ENCODE results near the gene ZBTB20.

Gene ZBTB20

DNA sequence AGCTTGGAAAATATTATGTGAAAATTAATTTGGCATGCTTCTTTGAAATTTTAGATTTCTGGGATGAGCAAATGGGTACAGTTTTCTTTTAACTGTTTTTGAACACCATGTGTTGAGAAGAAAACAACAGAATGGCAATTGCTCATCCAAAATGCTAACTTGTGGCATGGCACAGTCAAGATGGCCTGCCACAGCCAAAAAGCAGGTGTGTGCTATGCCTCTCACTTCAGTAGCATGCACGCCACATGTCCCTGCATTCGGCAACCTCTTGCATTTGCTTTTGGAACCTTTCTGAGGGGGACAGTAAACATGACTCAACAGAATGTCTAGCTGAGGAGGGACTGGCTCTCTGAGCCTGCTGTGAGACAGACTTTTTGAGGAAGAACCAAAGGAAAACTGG, 714.8 kb downstream of the ZBTB20 start:
- TF ChIP-seq, protein P1, sequence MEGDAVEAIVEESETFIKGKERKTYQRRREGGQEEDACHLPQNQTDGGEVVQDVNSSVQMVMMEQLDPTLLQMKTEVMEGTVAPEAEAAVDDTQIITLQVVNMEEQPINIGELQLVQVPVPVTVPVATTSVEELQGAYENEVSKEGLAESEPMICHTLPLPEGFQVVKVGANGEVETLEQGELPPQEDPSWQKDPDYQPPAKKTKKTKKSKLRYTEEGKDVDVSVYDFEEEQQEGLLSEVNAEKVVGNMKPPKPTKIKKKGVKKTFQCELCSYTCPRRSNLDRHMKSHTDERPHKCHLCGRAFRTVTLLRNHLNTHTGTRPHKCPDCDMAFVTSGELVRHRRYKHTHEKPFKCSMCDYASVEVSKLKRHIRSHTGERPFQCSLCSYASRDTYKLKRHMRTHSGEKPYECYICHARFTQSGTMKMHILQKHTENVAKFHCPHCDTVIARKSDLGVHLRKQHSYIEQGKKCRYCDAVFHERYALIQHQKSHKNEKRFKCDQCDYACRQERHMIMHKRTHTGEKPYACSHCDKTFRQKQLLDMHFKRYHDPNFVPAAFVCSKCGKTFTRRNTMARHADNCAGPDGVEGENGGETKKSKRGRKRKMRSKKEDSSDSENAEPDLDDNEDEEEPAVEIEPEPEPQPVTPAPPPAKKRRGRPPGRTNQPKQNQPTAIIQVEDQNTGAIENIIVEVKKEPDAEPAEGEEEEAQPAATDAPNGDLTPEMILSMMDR (IDR thresholded peaks at IDR 0.05; ENCODE audit: borderline replicate concordance, extremely low read depth, low read length, poor library complexity, severe bottlenecking), result no peak
- no peak for TF ChIP-seq EZH2 (IDR thresholded peaks at IDR 0.05; ENCODE audit: borderline replicate concordance, low read depth, low read length, severe bottlenecking)
- DNase-seq (no peak), ATAC-seq (ENCODE audit: insufficient read depth, low read depth) (no peak)
- Histone ChIP-seq H3K4me1 (ENCODE audit: insufficient read depth, low read length) (no peaks in the 10 kb centered on the region), H3K79me2 (ENCODE audit: insufficient read depth, low read length) (no peaks in the 10 kb centered on the region), H4K20me1 (ENCODE audit: insufficient read depth, low read length) (no peaks in the 10 kb centered on the region), H3K4me2 (ENCODE audit: insufficient read depth, low read length) (no peak overlapping the region), H3K27ac (ENCODE audit: low read length) (no peak overlapping the region), H3K9me3 (ENCODE audit: insufficient read depth, low read length, severe bottlenecking) (no peaks in the 10 kb centered on the region), H3K4me3 (ENCODE audit: low read depth in 1 of 2, low read length in 2 of 2) (no peak overlapping the region), H3K27me3 (ENCODE audit: insufficient read depth, low read length, poor library complexity) (no peaks in the 10 kb centered on the region), H3K9ac (ENCODE audit: low read depth, low read length) (no peak overlapping the region), H3K36me3 (ENCODE audit: insufficient read depth, low read length) (no peaks in the 10 kb centered on the region), H2AFZ (ENCODE audit: low read depth, low read length) (no peak overlapping the region)

DNA sequence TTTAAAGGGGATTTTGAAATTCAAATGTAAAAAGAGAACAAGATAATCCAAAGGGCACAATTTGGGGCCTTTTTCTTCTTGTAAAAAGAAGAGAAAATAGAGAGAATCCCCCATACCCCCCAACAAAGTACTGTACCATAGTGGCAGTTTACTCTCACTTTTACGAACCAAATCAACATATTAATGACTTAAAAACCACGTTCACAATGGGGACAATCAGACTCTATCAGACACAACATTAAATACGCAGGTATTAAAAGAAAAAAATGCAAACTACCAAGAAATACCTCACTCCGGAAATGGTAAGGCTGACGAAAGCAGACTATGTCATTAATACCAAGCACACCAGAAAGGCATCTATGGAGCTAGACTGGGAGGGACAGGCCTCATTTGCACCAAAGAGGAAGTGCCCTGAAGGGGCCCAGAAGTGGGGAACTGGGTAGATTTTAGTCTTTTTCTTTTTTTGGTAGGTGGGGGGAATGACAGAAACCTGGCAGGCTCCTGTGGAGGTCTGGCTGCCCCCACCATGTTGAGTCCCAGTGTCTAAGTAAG, 719.0 kb downstream of the ZBTB20 start:
- H3K9ac ChIP-seq (ENCODE audit: low read depth, low read length), result no peak overlapping the region
- no peaks in the 10 kb centered on the region for H4K20me1 ChIP-seq (ENCODE audit: insufficient read depth, low read length)

DNA sequence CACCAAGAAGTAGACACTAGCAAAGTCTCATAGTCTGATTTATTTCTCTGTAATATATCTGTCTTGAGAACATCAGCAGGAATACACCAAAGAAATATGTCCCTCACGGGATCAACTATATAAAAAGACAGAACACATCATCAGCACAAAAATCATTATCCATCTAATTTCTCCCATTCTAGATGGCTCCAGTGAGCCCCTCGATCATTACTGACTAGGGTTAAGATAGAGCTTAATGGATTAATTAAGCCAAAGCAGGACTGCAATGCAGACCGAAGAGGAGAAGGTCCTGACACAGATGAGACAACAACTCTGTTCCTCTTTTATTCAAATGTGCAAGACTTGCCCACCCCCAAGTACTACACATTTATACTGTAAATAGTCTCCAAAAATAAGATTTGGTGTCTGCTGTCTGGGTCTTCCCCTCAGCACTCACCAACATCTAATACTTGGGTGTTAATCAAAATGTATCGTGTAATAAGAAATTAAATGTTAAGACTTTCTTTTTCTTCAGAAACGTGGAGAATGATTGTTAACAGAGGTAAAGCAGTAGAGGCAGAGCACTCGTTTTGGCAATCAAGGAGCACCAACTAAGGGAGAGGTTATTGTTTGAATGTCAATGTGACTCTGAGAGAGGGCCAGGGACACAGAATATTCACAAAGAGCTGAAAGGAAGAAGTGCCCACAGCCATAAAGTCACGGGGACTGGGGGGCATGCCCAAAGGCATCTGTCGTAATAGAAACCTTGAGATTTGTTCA, 719.6 kb downstream of the ZBTB20 start:
- no peak overlapping the region for H3K27ac ChIP-seq (ENCODE audit: low read length)
- H3K27me3 ChIP-seq (ENCODE audit: insufficient read depth, low read length, poor library complexity), result no peaks in the 10 kb centered on the region
- H3K4me1 ChIP-seq (ENCODE audit: insufficient read depth, low read length), result no peaks in the 10 kb centered on the region
- H3K79me2 ChIP-seq (ENCODE audit: insufficient read depth, low read length), result no peaks in the 10 kb centered on the region
- H2AFZ ChIP-seq (ENCODE audit: low read depth, low read length), result no peak overlapping the region
- no peaks in the 10 kb centered on the region for H3K9me3 ChIP-seq (ENCODE audit: insufficient read depth, low read length, severe bottlenecking)
- no peak overlapping the region for H3K4me3 ChIP-seq (ENCODE audit: low read depth in 1 of 2, low read length in 2 of 2)
- DNase-seq, result no peak
- no peak overlapping the region for H3K4me2 ChIP-seq (ENCODE audit: insufficient read depth, low read length)
- H3K36me3 ChIP-seq (ENCODE audit: insufficient read depth, low read length), result no peaks in the 10 kb centered on the region
- no peak for ATAC-seq (ENCODE audit: insufficient read depth, low read depth)
- no peak overlapping the region for H3K9ac ChIP-seq (ENCODE audit: low read depth, low read length)
- no peaks in the 10 kb centered on the region for H4K20me1 ChIP-seq (ENCODE audit: insufficient read depth, low read length)
- TF ChIP-seq, protein P1 (IDR thresholded peaks at IDR 0.05; ENCODE audit: borderline replicate concordance, extremely low read depth, low read length, poor library complexity, severe bottlenecking), result no peak
- no peak for TF ChIP-seq EZH2 (IDR thresholded peaks at IDR 0.05; ENCODE audit: borderline replicate concordance, low read depth, low read length, severe bottlenecking)

More for the DNA sequence above, 719.0 kb downstream of the ZBTB20 start:
- Histone ChIP-seq H3K27ac (ENCODE audit: low read length) (no peak overlapping the region), H3K4me2 (ENCODE audit: insufficient read depth, low read length) (no peak overlapping the region), H3K4me3 (ENCODE audit: low read depth in 1 of 2, low read length in 2 of 2) (no peak overlapping the region), H2AFZ (ENCODE audit: low read depth, low read length) (no peak overlapping the region), H3K79me2 (ENCODE audit: insufficient read depth, low read length) (no peaks in the 10 kb centered on the region), H3K36me3 (ENCODE audit: insufficient read depth, low read length) (no peaks in the 10 kb centered on the region), H3K4me1 (ENCODE audit: insufficient read depth, low read length) (no peaks in the 10 kb centered on the region), H3K9me3 (ENCODE audit: insufficient read depth, low read length, severe bottlenecking) (no peaks in the 10 kb centered on the region), H3K27me3 (ENCODE audit: insufficient read depth, low read length, poor library complexity) (no peaks in the 10 kb centered on the region)
- DNase-seq (no peak), ATAC-seq (ENCODE audit: insufficient read depth, low read depth) (no peak)
- TF ChIP-seq, protein P1 (IDR thresholded peaks at IDR 0.05; ENCODE audit: borderline replicate concordance, extremely low read depth, low read length, poor library complexity, severe bottlenecking), result no peak
- TF ChIP-seq EZH2 (IDR thresholded peaks at IDR 0.05; ENCODE audit: borderline replicate concordance, low read depth, low read length, severe bottlenecking), result no peak

All from DND-41 (cell line).